Upper lobe of right lung (tissue), 1 donor: ENCODE data around the gene ATP5PO. TPM values are rescaled to one million over a fixed set of nuclear protein-coding genes. Genes with fewer than 3 reads are reported as not detected.

ENCODE experiments used
- ATAC-seq: fragments of 200-7000 bp; cut with Tn5 transposase; one replicate; pipeline ENCODE4 v1.9.1; 2020; ENCODE audit warnings: mild to moderate bottlenecking, moderate library complexity
- DNase-seq: peaks from one replicate; pipeline ENCODE4 v3.0.0-alpha.2; 2020
- H3K27ac ChIP-seq: fragments of 200-600 bp; one replicate; pipeline ENCODE4 v1.8.0; 2022
- H3K27me3 ChIP-seq: fragments of 200-600 bp; one replicate; pipeline ENCODE4 v1.8.0; 2022; ENCODE audit warnings: mild to moderate bottlenecking
- H3K36me3 ChIP-seq: fragments of 200-600 bp; one replicate; pipeline ENCODE4 v1.8.0; 2022
- H3K4me1 ChIP-seq: fragments of 200-600 bp; one replicate; pipeline ENCODE4 v1.8.0; 2022
- H3K4me3 ChIP-seq: fragments of 200-600 bp; one replicate; pipeline ENCODE4 v1.8.0; 2022; ENCODE audit warnings: mild to moderate bottlenecking
- H3K9me3 ChIP-seq: fragments of 200-600 bp; one replicate; pipeline ENCODE4 v1.8.0; 2022
- CTCF ChIP-seq: fragments of 200-600 bp; IDR thresholded peaks from one replicate; pipeline ENCODE4 v1.8.0; 2022; ENCODE audit warnings: antibody characterized with exemption
- intact Hi-C: fragments of 100-400 bp; cut with DNase I; formaldehyde crosslinking; loops from one replicate; pipeline ENCODE4 v1.11.0; 2022
- total RNA-seq: library from RNA; stranded (reverse); fragmentation: NEBNext Ultra II Directional; extraction: Animal tissue kit (Norgen Biotek cat#: 25700); gene quantifications from one replicate; pipeline ENCODE4 v1.2.1, GENCODE V29; 2021
- donor health status: DM: no; HTN: yes; CAD: no; lungs with severe emphysema.

ATP5PO gene
- total RNA-seq, 1 donor from 2014 or later: 107 TPM

- H3K36me3 ChIP-seq: no peaks in the 10 kb centered on the region
- DNase-seq: no peak
- H3K9me3 ChIP-seq: no peaks in the 10 kb centered on the region
- ATAC-seq: no peak
- no peaks in the 10 kb centered on the region for H3K27me3 ChIP-seq
- peaks cover 7% of the 10 kb centered on the region for H3K4me1 ChIP-seq
- TF ChIP-seq CTCF: no peak
- no peak overlapping the region for H3K4me3 ChIP-seq
- H3K27ac ChIP-seq: no peak overlapping the region
- intact Hi-C loops: no loop called here
Measured at GRCh38 chr21:33939226-33939625, 23.6 kb upstream of the ATP5PO start.

GRCh38 chr21:33938381-33938780, 22.8 kb upstream of the ATP5PO start:
- H3K4me1 ChIP-seq: peaks cover 7% of the 10 kb centered on the region
- no peaks in the 10 kb centered on the region for H3K36me3 ChIP-seq
- DNase-seq (no peak), ATAC-seq (no peak)
- intact Hi-C loops: no loop called here
- no peaks in the 10 kb centered on the region for H3K9me3 ChIP-seq
- H3K27ac ChIP-seq: no peak overlapping the region
- TF ChIP-seq CTCF: no peak
- no peak overlapping the region for H3K4me3 ChIP-seq
- H3K27me3 ChIP-seq: no peaks in the 10 kb centered on the region

GRCh38 chr21:33937931-33938339, 22.3 kb upstream of the ATP5PO start:
- ATAC-seq (peak; percentile 28), DNase-seq (no peak)
- Histone ChIP-seq H3K4me3 (no peak overlapping the region), H3K9me3 (no peaks in the 10 kb centered on the region), H3K36me3 (no peaks in the 10 kb centered on the region), H3K27me3 (no peaks in the 10 kb centered on the region), H3K27ac (no peak overlapping the region), H3K4me1 (peaks cover 7% of the 10 kb centered on the region)
- no peak for TF ChIP-seq CTCF
- intact Hi-C loops: no loop called here

GRCh38 chr21:33937146-33937545, 21.5 kb upstream of the ATP5PO start:
- Histone ChIP-seq H3K9me3 (no peaks in the 10 kb centered on the region), H3K27me3 (no peaks in the 10 kb centered on the region), H3K27ac (peak overlapping the region; percentile 19), H3K4me1 (peaks cover 11% of the 10 kb centered on the region), H3K4me3 (no peak overlapping the region), H3K36me3 (no peaks in the 10 kb centered on the region)
- TF ChIP-seq CTCF: no peak
- intact Hi-C loops: no loop called here
- DNase-seq (no peak), ATAC-seq (no peak)

GRCh38 chr21:33936301-33937038, 20.9 kb upstream of the ATP5PO start:
- peak; percentile 78 for ATAC-seq
- H3K36me3 ChIP-seq: no peaks in the 10 kb centered on the region
- no peak for TF ChIP-seq CTCF
- H3K4me3 ChIP-seq: no peak overlapping the region
- no peaks in the 10 kb centered on the region for H3K9me3 ChIP-seq
- no peaks in the 10 kb centered on the region for H3K27me3 ChIP-seq
- H3K4me1 ChIP-seq: peaks cover 11% of the 10 kb centered on the region
- peak overlapping the region; percentile 25 for H3K27ac ChIP-seq
- intact Hi-C loops: no loop called here
- DNase-seq: no peak

- ATAC-seq: no peak
- Histone ChIP-seq H3K27me3 (no peaks in the 10 kb centered on the region), H3K36me3 (no peaks in the 10 kb centered on the region), H3K9me3 (no peaks in the 10 kb centered on the region), H3K27ac (no peak overlapping the region), H3K4me3 (peak overlapping the region; percentile 49), H3K4me1 (peaks cover 11% of the 10 kb centered on the region)
- intact Hi-C loops: no loop called here
- no peak for DNase-seq
- TF ChIP-seq CTCF: no peak
Measured at GRCh38 chr21:33932731-33933130, 17.1 kb upstream of the ATP5PO start.
